ENCODE data around the gene TXNDC15. TPM values are rescaled to one million over a fixed set of nuclear protein-coding genes. Genes with fewer than 3 reads are reported as not detected.

Gene TXNDC15, protein sequence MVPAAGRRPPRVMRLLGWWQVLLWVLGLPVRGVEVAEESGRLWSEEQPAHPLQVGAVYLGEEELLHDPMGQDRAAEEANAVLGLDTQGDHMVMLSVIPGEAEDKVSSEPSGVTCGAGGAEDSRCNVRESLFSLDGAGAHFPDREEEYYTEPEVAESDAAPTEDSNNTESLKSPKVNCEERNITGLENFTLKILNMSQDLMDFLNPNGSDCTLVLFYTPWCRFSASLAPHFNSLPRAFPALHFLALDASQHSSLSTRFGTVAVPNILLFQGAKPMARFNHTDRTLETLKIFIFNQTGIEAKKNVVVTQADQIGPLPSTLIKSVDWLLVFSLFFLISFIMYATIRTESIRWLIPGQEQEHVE
- 43.6 and 80.9 TPM in 2 replicates for total RNA-seq

DNA sequence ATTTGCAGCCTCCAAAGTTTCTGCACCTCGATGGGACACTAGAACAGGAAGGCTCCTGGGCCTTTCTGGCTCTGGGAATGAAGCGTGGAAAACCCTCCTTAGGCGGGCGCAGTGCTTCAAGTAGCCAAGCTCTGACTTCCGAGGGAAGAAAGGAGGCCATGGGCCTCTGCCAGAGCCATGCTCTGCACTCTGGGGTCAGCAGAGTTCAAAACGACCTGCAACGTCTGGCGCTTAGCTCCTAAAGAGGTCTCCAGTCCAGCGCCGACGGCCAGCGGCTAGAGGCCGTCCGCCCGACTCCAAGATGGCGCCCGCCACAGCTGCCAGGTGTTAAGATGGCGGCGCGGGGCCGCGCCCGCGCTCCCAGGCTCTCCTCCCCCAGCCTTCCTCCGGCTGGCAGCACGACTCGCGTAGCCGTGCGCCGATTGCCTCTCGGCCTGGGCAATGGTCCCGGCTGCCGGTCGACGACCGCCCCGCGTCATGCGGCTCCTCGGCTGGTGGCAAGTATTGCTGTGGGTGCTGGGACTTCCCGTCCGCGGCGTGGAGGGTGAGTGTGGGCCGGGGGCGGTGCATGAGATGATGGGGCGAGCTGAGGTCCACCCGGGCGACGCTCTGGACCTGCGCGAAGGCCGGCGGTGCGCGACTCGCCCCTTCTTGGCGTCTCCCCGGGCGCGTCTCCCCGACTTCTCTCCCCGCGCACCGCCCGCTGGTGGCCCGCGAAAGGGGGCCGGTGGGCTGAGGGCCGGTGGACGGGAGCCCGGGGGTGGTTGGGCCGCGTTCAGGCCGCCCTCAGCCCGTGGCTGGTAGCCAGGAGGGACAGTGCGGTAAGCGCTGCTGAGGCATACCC is at the start of gene TXNDC15:
Gene TXNDC15 (plus strand): TSS at position 385 of the 844 bp plus-strand sequence. CDS start 57 bp downstream, at position 442.

DNA sequence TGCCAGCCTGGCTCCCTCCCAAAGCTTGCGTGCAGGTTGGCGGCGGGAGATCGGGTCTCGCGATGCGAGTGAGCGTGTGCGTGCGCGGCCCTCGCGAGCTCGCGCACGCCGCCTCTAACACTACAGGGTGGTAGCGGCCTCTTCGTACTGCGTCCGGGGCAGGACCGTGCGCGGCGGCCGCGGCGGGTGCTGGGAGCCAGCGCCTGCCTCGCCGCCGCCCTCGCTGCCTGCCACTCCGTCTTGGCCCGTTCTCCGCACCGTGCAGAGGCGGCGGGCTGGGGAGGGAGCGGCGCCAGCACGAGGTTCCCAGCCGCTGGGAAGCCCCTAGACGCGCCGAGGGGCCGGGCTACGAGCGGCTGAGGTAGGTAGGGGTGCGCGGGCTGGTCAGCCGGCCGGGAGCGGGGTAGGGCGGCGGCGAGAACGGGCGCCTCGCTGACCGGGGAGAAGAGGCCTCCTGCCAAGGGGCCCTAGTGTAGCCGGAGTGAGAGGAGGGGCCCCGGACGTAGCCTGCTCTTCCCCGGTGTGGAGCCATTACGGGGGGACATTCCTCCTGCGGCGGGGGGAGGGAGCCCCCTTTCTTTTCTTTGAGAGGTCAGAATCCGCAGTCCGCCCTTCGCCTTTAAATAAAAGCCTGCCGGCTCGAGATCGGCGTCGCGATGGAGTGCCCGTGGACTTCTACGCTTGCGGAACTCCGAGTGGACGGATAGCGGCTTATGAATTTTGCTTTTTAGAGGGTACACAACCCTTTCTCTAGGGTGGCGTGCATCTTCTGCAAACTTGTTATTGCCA is 28.1 kb upstream of the TXNDC15 start, which contains the start of gene C5orf24:
Gene C5orf24 (plus strand): TSS at position 117 of the 789 bp plus-strand sequence. CDS start 8,933 bp downstream, outside the sequence.

DNA sequence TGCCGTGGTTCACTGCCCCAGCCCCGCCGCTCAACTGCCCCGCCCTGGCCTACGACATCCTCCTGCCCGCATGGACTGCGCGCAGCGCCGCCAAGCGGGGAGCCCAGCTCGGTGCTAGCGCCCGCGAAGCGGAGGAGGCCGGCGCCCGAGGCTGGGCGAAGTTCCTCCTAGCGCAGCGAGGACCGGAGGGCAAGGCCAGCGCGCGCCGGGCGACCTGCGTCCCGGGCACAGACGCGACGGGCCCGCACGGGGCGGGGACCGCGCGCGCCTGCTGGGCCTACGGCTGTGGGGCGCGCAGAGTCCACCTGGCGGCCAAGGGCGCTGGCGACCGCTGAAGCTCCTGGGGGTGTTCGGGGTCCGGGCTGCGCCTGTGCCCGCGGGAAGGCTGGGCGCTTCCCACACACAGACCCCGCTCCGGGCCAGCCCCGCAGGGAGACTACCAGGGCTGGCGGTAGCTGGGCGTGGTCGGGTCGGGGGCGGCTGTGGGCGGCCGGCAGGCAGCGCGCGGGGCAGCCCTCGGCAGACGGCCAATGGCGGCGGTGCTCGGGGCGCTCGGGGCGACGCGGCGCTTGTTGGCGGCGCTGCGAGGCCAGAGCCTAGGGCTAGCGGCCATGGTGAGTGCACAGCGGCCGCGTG is 30.6 kb downstream of the TXNDC15 start, which contains the start of gene PCBD2:
Gene PCBD2 (plus strand): TSS at position 522 of the 636 bp plus-strand sequence. CDS start 9 bp downstream, at position 531.

Other genes with a start within 250 kb of the TXNDC15 start
- gene SAR1B, start 241.5 kb upstream of the TXNDC15 start, total RNA-seq, result 74.5 and 77.0 TPM in 2 replicates
- gene SEC24A, start 225.6 kb upstream of the TXNDC15 start, total RNA-seq, result 13.1 and 23.3 TPM in 2 replicates
- gene CAMLG, start 135.8 kb upstream of the TXNDC15 start, total RNA-seq, result 37.5 and 52.8 TPM in 2 replicates
- gene DDX46, start 115.6 kb upstream of the TXNDC15 start, total RNA-seq, result 23.9 and 25.7 TPM in 2 replicates
- gene C5orf24, start 28.4 kb upstream of the TXNDC15 start, total RNA-seq, result 46.0 and 49.0 TPM in 2 replicates
- 3.1 and 6.3 TPM in 2 replicates for gene PCBD2, start 30.8 kb downstream of the TXNDC15 start, total RNA-seq
- gene CATSPER3, start 93.5 kb downstream of the TXNDC15 start, total RNA-seq, result 0.09 and 0.19 TPM in 2 replicates
- 0.09 and 1.4 TPM in 2 replicates for gene PITX1, start 159.9 kb downstream of the TXNDC15 start, total RNA-seq

Data from endothelial cell of coronary artery (primary cell).